Stomach (tissue), 9 donors: ENCODE results near the gene STRA6. TPM values are rescaled to one million over a fixed set of nuclear protein-coding genes. Genes with fewer than 3 reads are reported as not detected.

Source experiments
- DNase-seq, 2 donors: peaks; one replicate each; pipeline versions ENCODE4 v3.0.0 to v3.0.0-alpha.2; 2013 to 2019
- H3K27ac ChIP-seq, 5 donors: fragments of 200-600 bp in 4 of 5; sonication (generic) in 4 of 5; one replicate each; pipeline ENCODE4 v1.5.1; 2013 to 2019; ENCODE audit warnings: mild to moderate bottlenecking in 1 of 5, moderate library complexity in 1 of 5
- H3K27me3 ChIP-seq, 3 donors: fragments of 200-600 bp; sonication (generic); one replicate each; pipeline ENCODE4 v1.5.1; 2017 to 2019; ENCODE audit warnings: mixed run types in 1 of 3
- H3K36me3 ChIP-seq, 4 donors: fragments of 200-600 bp; sonication (generic); 1 replicate in 3 of 4; 2 replicates in 1 of 4; pipeline ENCODE4 v1.5.1; 2016 to 2019
- H3K4me1 ChIP-seq, 4 donors: fragments of 200-600 bp; sonication (generic); one replicate each; pipeline ENCODE4 v1.5.1; 2016 to 2019
- H3K4me3 ChIP-seq, 4 donors: fragments of 200-600 bp; sonication (generic) in 3 of 4; one replicate each; pipeline ENCODE4 v1.5.1; 2016 to 2019; ENCODE audit warnings: mild to moderate bottlenecking in 1 of 4
- H3K9me3 ChIP-seq, 4 donors: fragments of 200-600 bp; sonication (generic); one replicate each; pipeline ENCODE4 v1.5.1; 2016 to 2019
- EP300 ChIP-seq: sonication (generic); formaldehyde crosslinking; IDR thresholded peaks from one replicate; pipeline ENCODE4 v1.6.1; 2017; ENCODE audit warnings: antibody characterized with exemption
- POLR2A ChIP-seq, 4 donors: fragments of 450-650 bp; IDR thresholded peaks; one replicate each; pipeline ENCODE4 v1.6.1; 2016; ENCODE audit warnings: antibody characterized with exemption in 4 of 4, control low read depth in 2 of 4, mild to moderate bottlenecking in 1 of 4, moderate library complexity in 1 of 4
- POLR2AphosphoS5 ChIP-seq, 3 donors: sonication (generic); formaldehyde crosslinking; IDR thresholded peaks; one replicate each; pipeline ENCODE4 v1.6.1; 2016; ENCODE audit warnings: antibody characterized with exemption in 3 of 3
- WGBS, 5 donors: extraction: QIAGEN DNeasy Blood & Tissue Kit in 3 of 5; methylation state at CpG; one replicate each; pipeline versions ENCODE4 v1.1.5 to v1.1.7; 2013 to 2018; 5-methylcytosine and 5-hydroxymethylcytosine counted together
- intact Hi-C: fragments of 100-400 bp; cut with DNase I; formaldehyde crosslinking; loops from one replicate; pipeline ENCODE4 v1.15.1; 2023; ENCODE audit warnings: low total_unique reads
- polyA plus RNA-seq, 3 donors: library from polyadenylated mRNA; stranded (reverse); fragments of 200-250 nt; gene quantifications; one replicate each; pipeline ENCODE4 v1.2.3, GENCODE V29; 2013
- total RNA-seq, 5 donors: library from RNA; depleted of rRNA; stranded (reverse); fragments of >200 nt; gene quantifications; one replicate each; pipeline versions ENCODE4 v1.1.0 to v1.2.3, GENCODE V29; 2014 to 2016
- TF ChIP-seq, protein P1 (sequence below), 7 experiments: fragments of 450-650 bp in 4 of 7; fragments of 200-600 bp in 3 of 7; sonication (generic) in 3 of 7; IDR thresholded peaks; one replicate each; pipeline ENCODE4 v1.5.1; 2016 to 2019; ENCODE audit warnings: antibody characterized with exemption in 7 of 7, control low read depth in 2 of 7, mild to moderate bottlenecking in 1 of 7
- donor health status: healthy with polysubstance abuse.
- donor health status: Bipolar disorder and iron deficiency.
- donor health status: healthy.

STRA6 gene
- total and polyA plus RNA-seq, 8 donors: 0.95 to 1.5 TPM; not detected in 6

DNA sequence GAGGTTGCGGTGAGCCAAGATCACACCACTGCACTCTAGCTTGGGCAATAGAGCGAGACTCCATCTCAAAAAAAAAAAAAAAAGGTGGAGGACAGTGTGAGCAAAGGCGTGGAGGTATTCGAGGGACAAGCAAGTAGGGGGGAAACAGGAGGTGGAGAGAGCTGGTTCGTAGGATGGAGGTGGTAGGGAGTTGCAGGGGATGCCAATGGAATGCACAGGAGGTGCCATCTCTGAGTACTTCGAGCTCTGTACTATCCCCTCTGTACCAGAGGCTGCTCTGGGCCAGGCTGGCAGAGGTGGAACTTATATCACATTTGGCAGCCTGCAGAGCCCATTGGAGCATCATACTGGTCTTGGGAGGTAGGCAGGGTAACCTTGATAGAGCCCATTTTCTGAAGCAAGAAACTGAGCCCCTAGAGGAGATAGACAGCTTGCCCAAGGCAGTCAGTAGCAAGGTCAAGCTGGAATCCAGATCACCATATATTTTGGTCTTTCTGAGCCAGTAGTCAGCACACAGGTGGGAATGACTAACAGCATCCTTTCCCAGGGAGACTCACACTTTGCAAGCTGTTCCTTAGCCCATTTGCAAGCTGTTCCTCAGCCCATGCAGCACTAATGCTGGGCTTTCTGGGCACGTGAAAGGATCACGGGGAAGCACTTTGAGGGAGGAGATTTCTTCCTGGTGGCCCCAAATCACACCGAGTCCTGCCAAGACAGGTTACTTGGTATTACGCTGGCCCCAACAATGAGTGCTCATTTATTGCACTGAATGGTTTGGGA lies 24.4 kb upstream of the STRA6 start:
- WGBS, 5 donors: 83 to 93% (median 90%) methylated on average over 10 of the region's 10 CpGs
- intact Hi-C loops: no loop called here
- Histone ChIP-seq H3K4me1 (peaks cover 0 to 12% (median 8%) of the 10 kb centered on the region in 4 donors), H3K9me3 (no peaks in the 10 kb centered on the region), H3K27ac (no peak overlapping the region), H3K36me3 (no peaks in the 10 kb centered on the region), H3K27me3 (peaks cover 0 to 84% (median 4%) of the 10 kb centered on the region in 3 donors), H3K4me3 (no peak overlapping the region)
- DNase-seq: no peak
- no peak for TF ChIP-seq POLR2A (IDR thresholded peaks at IDR 0.05)
- TF ChIP-seq, protein P1, sequence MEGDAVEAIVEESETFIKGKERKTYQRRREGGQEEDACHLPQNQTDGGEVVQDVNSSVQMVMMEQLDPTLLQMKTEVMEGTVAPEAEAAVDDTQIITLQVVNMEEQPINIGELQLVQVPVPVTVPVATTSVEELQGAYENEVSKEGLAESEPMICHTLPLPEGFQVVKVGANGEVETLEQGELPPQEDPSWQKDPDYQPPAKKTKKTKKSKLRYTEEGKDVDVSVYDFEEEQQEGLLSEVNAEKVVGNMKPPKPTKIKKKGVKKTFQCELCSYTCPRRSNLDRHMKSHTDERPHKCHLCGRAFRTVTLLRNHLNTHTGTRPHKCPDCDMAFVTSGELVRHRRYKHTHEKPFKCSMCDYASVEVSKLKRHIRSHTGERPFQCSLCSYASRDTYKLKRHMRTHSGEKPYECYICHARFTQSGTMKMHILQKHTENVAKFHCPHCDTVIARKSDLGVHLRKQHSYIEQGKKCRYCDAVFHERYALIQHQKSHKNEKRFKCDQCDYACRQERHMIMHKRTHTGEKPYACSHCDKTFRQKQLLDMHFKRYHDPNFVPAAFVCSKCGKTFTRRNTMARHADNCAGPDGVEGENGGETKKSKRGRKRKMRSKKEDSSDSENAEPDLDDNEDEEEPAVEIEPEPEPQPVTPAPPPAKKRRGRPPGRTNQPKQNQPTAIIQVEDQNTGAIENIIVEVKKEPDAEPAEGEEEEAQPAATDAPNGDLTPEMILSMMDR (IDR thresholded peaks at IDR 0.05): no peak
- TF ChIP-seq POLR2AphosphoS5 (IDR thresholded peaks at IDR 0.05): no peak
- no peak for TF ChIP-seq EP300

DNA sequence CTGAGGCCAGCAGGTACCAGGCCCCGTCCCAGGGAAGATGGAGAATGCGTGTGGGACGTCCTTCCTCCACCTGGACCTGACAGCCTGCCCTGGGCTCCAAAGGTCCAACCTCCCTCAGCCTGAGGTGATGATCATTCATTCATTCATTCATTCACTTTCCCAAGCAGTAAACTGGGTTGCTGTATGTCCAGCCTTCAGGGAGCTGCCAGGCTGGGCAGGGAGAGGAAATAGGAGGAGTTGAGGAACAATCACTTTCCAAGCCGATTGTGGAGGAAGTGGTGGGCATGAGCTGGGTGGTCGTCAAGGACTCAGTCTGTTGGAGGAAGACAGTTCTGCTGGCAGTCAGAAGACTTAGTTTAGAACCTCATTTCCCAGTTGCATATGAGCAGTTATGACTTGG lies 23.3 kb upstream of the STRA6 start:
- no peaks in the 10 kb centered on the region for H3K36me3 ChIP-seq
- H3K27me3 ChIP-seq: peaks cover 0 to 84% (median 4%) of the 10 kb centered on the region in 3 donors
- 78 to 80% (median 79%) methylated on average over 5 of the region's 5 CpGs for WGBS, 5 donors
- TF ChIP-seq EP300 (no peak), POLR2AphosphoS5 (IDR thresholded peaks at IDR 0.05) (no peak)
- H3K27ac ChIP-seq: no peak overlapping the region
- DNase-seq: no peak
- peaks cover 0 to 12% (median 8%) of the 10 kb centered on the region in 4 donors for H3K4me1 ChIP-seq
- intact Hi-C loops: no loop called here
- H3K9me3 ChIP-seq: no peaks in the 10 kb centered on the region
- no peak overlapping the region for H3K4me3 ChIP-seq

DNA sequence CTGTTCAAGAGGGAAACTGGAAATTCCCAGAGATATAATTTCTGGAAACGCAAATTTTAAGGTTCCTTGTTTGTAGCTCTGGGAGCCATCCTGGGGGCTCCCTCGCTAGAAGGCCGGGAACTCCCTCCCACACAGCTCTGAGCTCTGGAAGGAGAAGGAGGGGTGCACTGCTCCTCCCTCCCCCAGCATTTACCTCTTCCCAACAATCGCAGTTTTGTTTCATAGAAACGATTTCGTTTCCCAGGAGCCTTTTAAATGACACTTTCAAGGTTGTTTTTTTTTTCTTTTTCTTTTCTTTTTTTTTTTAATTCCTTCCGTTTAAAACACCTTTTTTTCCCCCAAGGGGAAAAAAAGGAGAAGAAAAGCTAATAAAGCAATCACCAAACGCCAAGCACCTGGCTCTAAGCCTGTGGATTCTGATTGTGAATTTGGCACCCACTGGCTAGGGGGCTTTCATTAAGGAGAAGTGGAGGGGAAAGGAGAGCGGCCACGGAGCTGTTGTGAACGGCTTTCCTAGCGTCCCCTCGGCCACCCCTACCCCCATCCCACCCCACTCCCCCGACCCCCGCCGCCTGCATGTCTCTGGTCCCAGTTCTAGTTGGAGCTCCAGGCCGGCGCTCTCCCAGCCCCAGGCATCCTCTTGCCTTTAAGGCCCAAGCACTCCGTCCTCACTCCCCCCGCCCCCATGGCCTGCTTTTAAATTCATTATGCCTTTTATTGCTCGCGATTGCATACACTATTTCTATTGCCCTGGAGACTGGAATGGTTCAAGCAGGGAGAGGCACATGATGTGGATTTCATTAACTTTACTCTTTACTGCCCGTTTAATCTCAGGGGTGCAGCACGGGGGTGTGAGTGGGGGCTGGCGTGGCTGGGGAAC lies 19.9 kb upstream of the STRA6 start:
- peaks cover 0 to 2% (median 0%) of the 10 kb centered on the region in 4 donors for H3K4me1 ChIP-seq
- TF ChIP-seq EP300: no peak
- TF ChIP-seq POLR2A (IDR thresholded peaks at IDR 0.05): no peak
- TF ChIP-seq, protein P1 (IDR thresholded peaks at IDR 0.05): no peak
- TF ChIP-seq POLR2AphosphoS5 (IDR thresholded peaks at IDR 0.05): no peak
- intact Hi-C loops: no loop called here
- H3K27ac ChIP-seq: no peak overlapping the region
- H3K9me3 ChIP-seq: no peaks in the 10 kb centered on the region
- H3K36me3 ChIP-seq: no peaks in the 10 kb centered on the region
- H3K27me3 ChIP-seq: peaks cover 0 to 72% (median 0%) of the 10 kb centered on the region in 3 donors
- peak in 1 of 2 donors; percentile 64 for DNase-seq
- H3K4me3 ChIP-seq: no peak overlapping the region
- 42 to 58% (median 47%) methylated on average over 25 of the region's 25 CpGs for WGBS, 5 donors

DNA sequence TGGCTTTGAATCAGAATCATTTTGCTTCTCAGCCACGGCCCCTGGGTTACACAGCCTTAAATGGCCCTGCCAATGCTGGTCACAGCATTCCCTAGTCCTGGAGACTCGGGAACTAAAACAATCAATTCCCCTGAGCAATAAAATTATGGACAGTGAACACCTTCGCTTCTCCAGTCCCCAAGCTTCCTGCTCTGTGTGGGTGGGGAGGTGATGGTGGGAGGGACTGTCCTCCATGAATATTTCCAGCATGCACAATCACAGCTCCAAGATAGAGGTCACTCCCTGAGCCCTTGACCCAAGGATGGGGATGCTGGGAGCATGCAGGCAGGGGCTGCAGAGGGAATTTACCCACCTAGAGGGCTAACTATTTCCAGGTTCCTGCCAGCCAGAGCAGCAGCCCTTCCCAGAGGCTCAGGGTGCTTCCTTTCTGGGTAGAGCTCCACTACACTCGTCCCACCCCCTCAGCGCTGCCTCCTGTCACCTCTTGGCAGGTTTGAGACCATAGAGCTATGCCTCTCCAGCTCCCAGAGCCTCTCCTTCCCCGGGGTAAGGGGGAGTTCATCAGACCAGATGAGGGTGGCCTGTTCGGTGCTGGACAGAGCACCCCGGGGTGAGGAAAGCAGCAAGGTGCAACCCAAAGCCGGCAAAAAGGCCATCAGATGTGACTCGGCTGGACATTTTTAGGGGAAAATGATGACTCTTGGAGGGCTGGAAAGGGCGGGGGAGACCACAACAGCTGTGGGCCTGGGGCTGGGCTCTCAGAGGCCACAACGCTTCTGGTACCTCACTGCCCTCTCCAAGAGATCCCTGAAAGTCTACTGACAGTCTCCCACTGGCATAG lies 19.0 kb upstream of the STRA6 start:
- WGBS, 5 donors: 46 to 60% (median 55%) methylated on average over 9 to 12 of the region's 12 CpGs
- H3K36me3 ChIP-seq: no peaks in the 10 kb centered on the region
- H3K9me3 ChIP-seq: no peaks in the 10 kb centered on the region
- DNase-seq: no peak
- no peak overlapping the region for H3K27ac ChIP-seq
- TF ChIP-seq POLR2A (IDR thresholded peaks at IDR 0.05): no peak
- H3K27me3 ChIP-seq: peaks cover 0 to 65% (median 0%) of the 10 kb centered on the region in 3 donors
- intact Hi-C loops: no loop called here
- H3K4me3 ChIP-seq: no peak overlapping the region
- peaks cover 0 to 5% (median 0%) of the 10 kb centered on the region in 4 donors for H3K4me1 ChIP-seq
